Activated naive CD4-positive, alpha-beta T cell treated with anti-CD3 and anti-CD28 coated beads, Interleukin-2, amount 50 U/mL, for 72 hours (primary cell): Measurements from ENCODE around the gene ADAMTS17. TPM values are rescaled to one million over a fixed set of nuclear protein-coding genes. Genes with fewer than 3 reads are reported as not detected.
A peak's percentile ranks its signal among the peaks of the same experiment; 100 is the strongest.

Experiments used
- ATAC-seq, 2 donors: fragments of 150-1000 bp; cut with Tn5 transposase; 2 replicates each; pipeline ENCODE4 v1.10.0; 2021; ENCODE audit warnings: mild to moderate bottlenecking in 2 of 2, moderate library complexity in 2 of 2
- DNase-seq, 2 donors: peaks; one replicate each; pipeline ENCODE4 v3.0.0; 2021 to 2022; ENCODE audit warnings: low spot score in 2 of 2
- H3K27ac Mint-ChIP-seq, 2 donors: one replicate each; pipeline ENCODE4 v1.8.0; 2022; ENCODE audit warnings: mild to moderate bottlenecking in 2 of 2, mixed read lengths in 2 of 2
- H3K36me3 Mint-ChIP-seq, 2 donors: one replicate each; pipeline ENCODE4 v1.8.0; 2022; ENCODE audit warnings: mixed read lengths in 2 of 2
- H3K9me3 Mint-ChIP-seq, 2 donors: one replicate each; pipeline ENCODE4 v1.8.0; 2022; ENCODE audit warnings: mixed read lengths in 2 of 2
- total RNA-seq, 2 donors: library from RNA; stranded (reverse); gene quantifications; one replicate each; pipeline ENCODE4 v1.2.3, GENCODE V29; 2022

Gene ADAMTS17
- total RNA-seq, 2 donors from 2014 or later, result 0.19 to 1.5 TPM

GRCh38 chr15:100269831-100270230 lies 71.9 kb downstream of the ADAMTS17 start:
- H3K9me3 Mint-ChIP-seq, result peaks cover 23 to 35% of the 10 kb centered on the region in 2 donors
- no peak overlapping the region for H3K27ac Mint-ChIP-seq
- no peak for ATAC-seq
- no peak for DNase-seq
- peaks cover 17 to 28% of the 10 kb centered on the region in 2 donors for H3K36me3 Mint-ChIP-seq

- Mint-ChIP-seq H3K9me3 (peaks cover 3 to 5% of the 10 kb centered on the region in 2 donors), H3K36me3 (no peaks in the 10 kb centered on the region), H3K27ac (no peak overlapping the region)
- ATAC-seq, result no peak
- no peak for DNase-seq
These were observed 75.6 kb downstream of the ADAMTS17 start for GRCh38 chr15:100266166-100266565.

- ATAC-seq (no peak), DNase-seq (no peak)
- Mint-ChIP-seq H3K36me3 (no peaks in the 10 kb centered on the region), H3K27ac (no peak overlapping the region), H3K9me3 (peaks cover 0 to 1% of the 10 kb centered on the region in 2 donors)
These were observed 76.1 kb downstream of the ADAMTS17 start for GRCh38 chr15:100265641-100266035.

- ATAC-seq (no peak), DNase-seq (no peak)
- H3K36me3 Mint-ChIP-seq, result no peaks in the 10 kb centered on the region
- H3K9me3 Mint-ChIP-seq, result no peaks in the 10 kb centered on the region
- no peak overlapping the region for H3K27ac Mint-ChIP-seq
These were observed 76.7 kb downstream of the ADAMTS17 start for GRCh38 chr15:100264994-100265640.

GRCh38 chr15:100263721-100264455 lies 77.9 kb downstream of the ADAMTS17 start:
- DNase-seq (no peak), ATAC-seq (no peak)
- Mint-ChIP-seq H3K9me3 (no peaks in the 10 kb centered on the region), H3K36me3 (no peaks in the 10 kb centered on the region), H3K27ac (no peak overlapping the region)

- DNase-seq (no peak), ATAC-seq (no peak)
- H3K27ac Mint-ChIP-seq, result no peak overlapping the region
- peaks cover 6 to 7% of the 10 kb centered on the region in 2 donors for H3K36me3 Mint-ChIP-seq
- peaks cover 0 to 4% of the 10 kb centered on the region in 2 donors for H3K9me3 Mint-ChIP-seq
These were observed 78.7 kb downstream of the ADAMTS17 start for GRCh38 chr15:100263031-100263430.

GRCh38 chr15:100261302-100262240 lies 80.2 kb downstream of the ADAMTS17 start:
- Mint-ChIP-seq H3K27ac (peak overlapping the region in 1 of 2 donors; percentile 55), H3K9me3 (peaks cover 3 to 9% of the 10 kb centered on the region in 2 donors), H3K36me3 (peaks cover 6 to 13% of the 10 kb centered on the region in 2 donors)
- ATAC-seq, result no peak
- no peak for DNase-seq

GRCh38 chr15:100259266-100259665 lies 82.5 kb downstream of the ADAMTS17 start:
- peaks cover 3 to 9% of the 10 kb centered on the region in 2 donors for H3K9me3 Mint-ChIP-seq
- peaks cover 6 to 13% of the 10 kb centered on the region in 2 donors for H3K36me3 Mint-ChIP-seq
- no peak for DNase-seq
- H3K27ac Mint-ChIP-seq, result no peak overlapping the region
- no peak for ATAC-seq

GRCh38 chr15:100256970-100257650 lies 84.7 kb downstream of the ADAMTS17 start:
- H3K27ac Mint-ChIP-seq, result no peak overlapping the region
- H3K36me3 Mint-ChIP-seq, result peaks cover 6 to 13% of the 10 kb centered on the region in 2 donors
- H3K9me3 Mint-ChIP-seq, result peaks cover 3 to 9% of the 10 kb centered on the region in 2 donors
- ATAC-seq, result no peak
- no peak for DNase-seq

GRCh38 chr15:100256101-100256969 lies 85.4 kb downstream of the ADAMTS17 start:
- H3K36me3 Mint-ChIP-seq, result peaks cover 6 to 13% of the 10 kb centered on the region in 2 donors
- H3K27ac Mint-ChIP-seq, result no peak overlapping the region
- ATAC-seq (no peak), DNase-seq (no peak)
- peaks cover 3 to 9% of the 10 kb centered on the region in 2 donors for H3K9me3 Mint-ChIP-seq

- ATAC-seq (no peak), DNase-seq (no peak)
- Mint-ChIP-seq H3K9me3 (peaks cover 3 to 9% of the 10 kb centered on the region in 2 donors), H3K27ac (no peak overlapping the region), H3K36me3 (peaks cover 6 to 13% of the 10 kb centered on the region in 2 donors)
These were observed 86.1 kb downstream of the ADAMTS17 start for GRCh38 chr15:100255644-100256043.

GRCh38 chr15:100254691-100255090 lies 87.1 kb downstream of the ADAMTS17 start:
- Mint-ChIP-seq H3K9me3 (peaks cover 3 to 9% of the 10 kb centered on the region in 2 donors), H3K27ac (no peak overlapping the region), H3K36me3 (peaks cover 6 to 13% of the 10 kb centered on the region in 2 donors)
- no peak for DNase-seq
- no peak for ATAC-seq

GRCh38 chr15:100254285-100254684 lies 87.5 kb downstream of the ADAMTS17 start:
- ATAC-seq (no peak), DNase-seq (no peak)
- peaks cover 3 to 9% of the 10 kb centered on the region in 2 donors for H3K9me3 Mint-ChIP-seq
- H3K27ac Mint-ChIP-seq, result no peak overlapping the region
- H3K36me3 Mint-ChIP-seq, result peaks cover 6 to 13% of the 10 kb centered on the region in 2 donors

GRCh38 chr15:100253640-100254039 lies 88.1 kb downstream of the ADAMTS17 start:
- DNase-seq (no peak), ATAC-seq (no peak)
- H3K36me3 Mint-ChIP-seq, result peaks cover 5 to 11% of the 10 kb centered on the region in 2 donors

GRCh38 chr15:100252779-100253417 lies 88.9 kb downstream of the ADAMTS17 start:
- H3K27ac Mint-ChIP-seq, result peak overlapping the region in 1 of 2 donors; percentile 44
- peaks cover 2 to 4% of the 10 kb centered on the region in 2 donors for H3K9me3 Mint-ChIP-seq
- ATAC-seq (no peak), DNase-seq (no peak)
- H3K36me3 Mint-ChIP-seq, result peaks cover 0 to 4% of the 10 kb centered on the region in 2 donors

More at GRCh38 chr15:100253640-100254039, 88.1 kb downstream of the ADAMTS17 start:
- peaks cover 3 to 9% of the 10 kb centered on the region in 2 donors for H3K9me3 Mint-ChIP-seq
- H3K27ac Mint-ChIP-seq, result no peak overlapping the region
